CD4-positive, alpha-beta memory T cell (primary cell): ENCODE results near the gene TENM3. TPM values are rescaled to one million over a fixed set of nuclear protein-coding genes. Genes with fewer than 3 reads are reported as not detected.

Source experiments
- CTCF ChIA-PET: fragments of 350-600 bp; sonication (Branson Sonifier 250); formaldehyde crosslinking; loops from one replicate; lab custom pipeline; 2021; ENCODE audit warnings: inconsistent platforms; ENCODE audit not compliant: partially characterized antibody; lab: Charles Lee
- POLR2A ChIA-PET: fragments of 350-600 bp; sonication (Branson Sonifier 250); formaldehyde crosslinking; loops from one replicate; lab custom pipeline; 2021; ENCODE audit not compliant: partially characterized antibody; lab: Charles Lee
- DNase-seq, 5 donors: peaks; one replicate each; pipeline versions ENCODE4 v3.0.0 to v3.0.0-alpha.2; 2020 to 2022; ENCODE audit warnings: mixed read lengths in 1 of 5
- H3K27ac ChIP-seq: one replicate; pipeline ENCODE4 v1.7.0; 2013; ENCODE audit warnings: low read depth, low read length
- H3K27me3 ChIP-seq: 2 replicates; pipeline ENCODE4 v1.7.0; 2013; ENCODE audit warnings: mild to moderate bottlenecking, low read length, moderate library complexity; ENCODE audit not compliant: insufficient read depth
- H3K36me3 ChIP-seq: 2 replicates; pipeline ENCODE4 v1.7.0; 2013; ENCODE audit warnings: mild to moderate bottlenecking, low read length, moderate library complexity; ENCODE audit not compliant: insufficient read depth
- H3K4me1 ChIP-seq: 2 replicates; pipeline ENCODE4 v1.7.0; 2013; ENCODE audit warnings: mild to moderate bottlenecking, low read length, moderate library complexity; ENCODE audit not compliant: insufficient read depth
- H3K4me3 ChIP-seq, 2 donors: one replicate each; pipeline ENCODE4 v1.7.0; 2013; ENCODE audit warnings: low read length in 2 of 2, mild to moderate bottlenecking in 1 of 2
- H3K9me3 ChIP-seq, 2 donors: one replicate each; pipeline ENCODE4 v1.7.0; 2013; ENCODE audit warnings: low read length in 2 of 2, control low read depth in 1 of 2; ENCODE audit not compliant: control insufficient read depth in 1 of 2
- H3K27ac Mint-ChIP-seq, 7 donors: one replicate each; pipeline ENCODE4 v1.8.0; 2020 to 2021; ENCODE audit warnings: mixed read lengths in 7 of 7, mild to moderate bottlenecking in 6 of 7, inconsistent platforms in 3 of 7, moderate library complexity in 3 of 7
- H3K27me3 Mint-ChIP-seq, 2 donors: one replicate each; pipeline ENCODE4 v1.8.0; 2020 to 2021; ENCODE audit warnings: mixed read lengths in 2 of 2
- H3K36me3 Mint-ChIP-seq, 2 donors: one replicate each; pipeline ENCODE4 v1.8.0; 2020 to 2021; ENCODE audit warnings: mixed read lengths in 2 of 2, inconsistent platforms in 1 of 2, mild to moderate bottlenecking in 1 of 2
- H3K4me1 Mint-ChIP-seq, 4 donors: one replicate each; pipeline ENCODE4 v1.8.0; 2020 to 2021; ENCODE audit warnings: mixed read lengths in 4 of 4, mild to moderate bottlenecking in 1 of 4
- H3K4me3 Mint-ChIP-seq, 8 donors: one replicate each; pipeline ENCODE4 v1.8.0; 2020 to 2021; ENCODE audit warnings: mixed read lengths in 8 of 8, mild to moderate bottlenecking in 7 of 8, moderate library complexity in 6 of 8, inconsistent platforms in 3 of 8
- H3K9me3 Mint-ChIP-seq, 8 donors: one replicate each; pipeline ENCODE4 v1.8.0; 2020 to 2021; ENCODE audit warnings: mixed read lengths in 8 of 8, mild to moderate bottlenecking in 5 of 8, inconsistent platforms in 3 of 8, moderate library complexity in 1 of 8
- intact Hi-C: fragments of 100-400 bp; cut with micrococcal nuclease; formaldehyde crosslinking; loops from one replicate; pipeline ENCODE4 v1.15.1; 2023
- polyA plus RNA-seq, 2 donors: library from polyadenylated mRNA; unstranded; fragments of 300-500 nt; fragmentation: Illumina TruSeq; gene quantifications; one replicate each; pipeline ENCODE4 v1.2.3, GENCODE V29; 2021
- total RNA-seq, 2 experiments: library from RNA; stranded (reverse); gene quantifications; one replicate each; pipeline ENCODE4 v1.2.3, GENCODE V29; 2021

Gene TENM3
- total and polyA plus RNA-seq, 4 experiments from 2014 or later = not detected

DNA sequence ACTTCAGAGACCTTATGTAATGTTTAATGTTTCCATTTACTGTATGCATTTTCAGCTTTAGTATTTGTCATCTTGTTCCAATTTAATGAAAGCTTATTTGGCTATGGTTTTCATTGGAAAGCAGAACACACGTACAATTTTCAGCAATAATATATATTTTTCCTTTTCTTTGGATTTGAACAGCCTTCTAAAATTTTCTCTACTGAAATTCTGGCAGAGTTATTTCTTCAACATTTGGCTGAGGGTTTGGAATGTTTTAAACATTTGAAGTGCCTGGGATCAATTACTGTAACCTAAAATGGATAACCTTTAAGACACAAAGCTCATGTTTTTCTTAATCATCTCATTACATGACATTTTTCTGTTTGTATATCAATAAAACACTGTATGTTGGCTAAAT, 156.9 kb downstream of the TENM3 start:
- H3K27ac ChIP-seq = no peak overlapping the region
- Mint-ChIP-seq H3K36me3 (no peaks in the 10 kb centered on the region), H3K4me3 (no peak overlapping the region), H3K27me3 (peaks cover 0 to 1% of the 10 kb centered on the region in 2 donors), H3K27ac (no peak overlapping the region), H3K4me1 (no peaks in the 10 kb centered on the region), H3K9me3 (no peaks in the 10 kb centered on the region)
- H3K9me3 ChIP-seq = no peaks in the 10 kb centered on the region
- H3K4me3 ChIP-seq = no peak overlapping the region
- no peaks in the 10 kb centered on the region for H3K4me1 ChIP-seq
- ChIA-PET CTCF (interaction anchor here (0.9 kb wide), 1 partner anchor 10 kb away, joined by 3 read pairs; no protein-coding TSS in a partner anchor), POLR2A (no interaction called here)
- no peak for DNase-seq
- no peaks in the 10 kb centered on the region for H3K27me3 ChIP-seq
- H3K36me3 ChIP-seq = no peaks in the 10 kb centered on the region
- intact Hi-C loops = no loop called here

DNA sequence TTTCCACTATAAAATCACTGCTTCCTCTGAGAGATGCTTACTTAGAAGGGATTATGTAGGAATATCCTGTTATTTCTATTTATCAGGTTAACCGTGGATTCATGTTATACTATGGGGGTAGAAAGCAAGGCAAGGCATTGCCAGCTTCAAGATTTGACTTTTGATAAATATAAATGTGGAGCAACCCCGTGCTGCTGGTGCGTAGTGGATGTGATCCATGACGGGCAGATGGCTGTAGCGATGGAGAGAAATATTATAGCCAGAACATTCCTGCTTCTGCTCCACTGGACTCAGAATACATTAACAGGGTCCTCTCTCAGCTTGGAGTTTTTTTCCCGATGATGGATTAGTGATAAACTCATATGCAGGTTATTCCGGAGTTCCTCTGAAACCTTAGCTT, 157.6 kb downstream of the TENM3 start:
- Histone ChIP-seq H3K27ac (no peak overlapping the region), H3K4me3 (no peak overlapping the region), H3K4me1 (no peaks in the 10 kb centered on the region), H3K36me3 (no peaks in the 10 kb centered on the region), H3K27me3 (no peaks in the 10 kb centered on the region), H3K9me3 (no peaks in the 10 kb centered on the region)
- intact Hi-C loops = no loop called here
- H3K4me1 Mint-ChIP-seq = no peaks in the 10 kb centered on the region
- DNase-seq = no peak
- H3K27ac Mint-ChIP-seq = peak overlapping the region in 1 of 7 donors; percentile 61
- no peak overlapping the region for H3K4me3 Mint-ChIP-seq
- H3K9me3 Mint-ChIP-seq = peaks cover 0 to 2% (median 0%) of the 10 kb centered on the region in 8 donors
- H3K27me3 Mint-ChIP-seq = peaks cover 0 to 1% of the 10 kb centered on the region in 2 donors
- ChIA-PET POLR2A (no interaction called here), CTCF (no interaction called here)
- no peaks in the 10 kb centered on the region for H3K36me3 Mint-ChIP-seq

- no peaks in the 10 kb centered on the region for H3K4me1 ChIP-seq
- intact Hi-C loops = no loop called here
- H3K27me3 Mint-ChIP-seq = peaks cover 1 to 4% of the 10 kb centered on the region in 2 donors
- no peaks in the 10 kb centered on the region for H3K27me3 ChIP-seq
- no peak overlapping the region for H3K27ac Mint-ChIP-seq
- no peak overlapping the region for H3K27ac ChIP-seq
- peaks cover 0 to 2% (median 0%) of the 10 kb centered on the region in 8 donors for H3K9me3 Mint-ChIP-seq
- no peaks in the 10 kb centered on the region for H3K36me3 ChIP-seq
- no peak overlapping the region for H3K4me3 ChIP-seq
- no peak overlapping the region for H3K4me3 Mint-ChIP-seq
- POLR2A ChIA-PET = no interaction called here
- no peak for DNase-seq
- CTCF ChIA-PET = no interaction called here
- H3K36me3 Mint-ChIP-seq = no peaks in the 10 kb centered on the region
- H3K4me1 Mint-ChIP-seq = no peaks in the 10 kb centered on the region
- no peaks in the 10 kb centered on the region for H3K9me3 ChIP-seq
Measured at GRCh38 chr4:182404376-182404775, 161.2 kb downstream of the TENM3 start.

GRCh38 chr4:182405087-182405486, 161.9 kb downstream of the TENM3 start:
- no peak overlapping the region for H3K27ac Mint-ChIP-seq
- no peak for DNase-seq
- POLR2A ChIA-PET = no interaction called here
- Histone ChIP-seq H3K4me1 (no peaks in the 10 kb centered on the region), H3K4me3 (no peak overlapping the region), H3K9me3 (no peaks in the 10 kb centered on the region), H3K27me3 (no peaks in the 10 kb centered on the region), H3K27ac (no peak overlapping the region), H3K36me3 (no peaks in the 10 kb centered on the region)
- H3K4me3 Mint-ChIP-seq = no peak overlapping the region
- intact Hi-C loops = no loop called here
- peaks cover 0 to 2% (median 0%) of the 10 kb centered on the region in 8 donors for H3K9me3 Mint-ChIP-seq
- peaks cover 1 to 4% of the 10 kb centered on the region in 2 donors for H3K27me3 Mint-ChIP-seq
- CTCF ChIA-PET = no interaction called here
- no peaks in the 10 kb centered on the region for H3K4me1 Mint-ChIP-seq
- H3K36me3 Mint-ChIP-seq = no peaks in the 10 kb centered on the region

DNA sequence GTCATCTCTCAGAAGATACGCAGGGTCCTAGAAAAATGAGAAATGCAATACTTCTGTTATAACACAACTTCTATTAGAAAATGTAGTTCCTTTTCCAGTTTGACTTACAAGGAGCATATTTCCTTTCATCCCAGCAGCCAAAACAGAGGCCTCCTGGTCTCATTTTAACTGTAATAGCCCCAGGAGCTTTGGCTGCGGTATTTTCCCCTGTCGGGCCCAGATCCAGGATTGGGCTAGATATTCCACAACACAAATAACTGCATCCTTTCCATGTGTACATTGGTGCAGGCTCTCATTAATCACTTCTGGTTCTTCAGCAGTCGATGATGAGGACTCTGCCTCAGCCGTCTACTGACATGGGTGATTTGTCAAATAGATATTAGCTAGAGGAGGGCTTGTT, 166.1 kb downstream of the TENM3 start:
- Mint-ChIP-seq H3K9me3 (peaks cover 0 to 10% (median 6%) of the 10 kb centered on the region in 8 donors), H3K4me1 (no peaks in the 10 kb centered on the region), H3K36me3 (no peaks in the 10 kb centered on the region), H3K4me3 (no peak overlapping the region), H3K27me3 (peaks cover 0 to 4% of the 10 kb centered on the region in 2 donors), H3K27ac (no peak overlapping the region)
- DNase-seq = no peak
- ChIA-PET CTCF (no interaction called here), POLR2A (no interaction called here)
- no peak overlapping the region for H3K4me3 ChIP-seq
- H3K27ac ChIP-seq = no peak overlapping the region
- no peaks in the 10 kb centered on the region for H3K36me3 ChIP-seq
- H3K9me3 ChIP-seq = no peaks in the 10 kb centered on the region
- intact Hi-C loops = no loop called here
- H3K4me1 ChIP-seq = no peaks in the 10 kb centered on the region
- no peaks in the 10 kb centered on the region for H3K27me3 ChIP-seq

- H3K27ac ChIP-seq = no peak overlapping the region
- H3K27me3 Mint-ChIP-seq = peaks cover 0 to 4% of the 10 kb centered on the region in 2 donors
- H3K36me3 Mint-ChIP-seq = no peaks in the 10 kb centered on the region
- no peak overlapping the region for H3K27ac Mint-ChIP-seq
- no peak for DNase-seq
- H3K4me3 Mint-ChIP-seq = no peak overlapping the region
- CTCF ChIA-PET = no interaction called here
- peaks cover 0 to 13% (median 8%) of the 10 kb centered on the region in 8 donors for H3K9me3 Mint-ChIP-seq
- no peaks in the 10 kb centered on the region for H3K36me3 ChIP-seq
- no peaks in the 10 kb centered on the region for H3K27me3 ChIP-seq
- no peaks in the 10 kb centered on the region for H3K9me3 ChIP-seq
- no peak overlapping the region for H3K4me3 ChIP-seq
- no peaks in the 10 kb centered on the region for H3K4me1 Mint-ChIP-seq
- POLR2A ChIA-PET = no interaction called here
- intact Hi-C loops = no loop called here
- no peaks in the 10 kb centered on the region for H3K4me1 ChIP-seq
Measured at GRCh38 chr4:182411391-182411790, 168.2 kb downstream of the TENM3 start.

GRCh38 chr4:182413550-182413949, 170.3 kb downstream of the TENM3 start:
- Mint-ChIP-seq H3K27ac (no peak overlapping the region), H3K4me1 (no peaks in the 10 kb centered on the region), H3K27me3 (peaks cover 0 to 3% of the 10 kb centered on the region in 2 donors), H3K9me3 (peaks cover 0 to 17% (median 10%) of the 10 kb centered on the region in 8 donors), H3K36me3 (no peaks in the 10 kb centered on the region), H3K4me3 (no peak overlapping the region)
- ChIA-PET CTCF (interaction anchor here (1.0 kb wide), 1 partner anchor 9 kb away, joined by 3 read pairs; no protein-coding TSS in a partner anchor), POLR2A (no interaction called here)
- Histone ChIP-seq H3K27me3 (no peaks in the 10 kb centered on the region), H3K36me3 (no peaks in the 10 kb centered on the region), H3K9me3 (no peaks in the 10 kb centered on the region), H3K4me1 (no peaks in the 10 kb centered on the region), H3K4me3 (no peak overlapping the region), H3K27ac (no peak overlapping the region)
- no peak for DNase-seq
- intact Hi-C loops = no loop called here

GRCh38 chr4:182415116-182415515, 171.9 kb downstream of the TENM3 start:
- DNase-seq = no peak
- H3K9me3 Mint-ChIP-seq = peaks cover 2 to 19% (median 10%) of the 10 kb centered on the region in 8 donors
- no peaks in the 10 kb centered on the region for H3K9me3 ChIP-seq
- H3K4me1 Mint-ChIP-seq = no peaks in the 10 kb centered on the region
- intact Hi-C loops = no loop called here
- CTCF ChIA-PET = no interaction called here
- no peak overlapping the region for H3K4me3 ChIP-seq
- H3K27me3 Mint-ChIP-seq = no peaks in the 10 kb centered on the region
- H3K36me3 ChIP-seq = no peaks in the 10 kb centered on the region
- H3K27ac ChIP-seq = no peak overlapping the region
- no peaks in the 10 kb centered on the region for H3K36me3 Mint-ChIP-seq
- no peaks in the 10 kb centered on the region for H3K4me1 ChIP-seq
- H3K4me3 Mint-ChIP-seq = no peak overlapping the region
- POLR2A ChIA-PET = no interaction called here
- H3K27ac Mint-ChIP-seq = no peak overlapping the region
- no peaks in the 10 kb centered on the region for H3K27me3 ChIP-seq
